KMS-11 (cell line): ENCODE measurements around the gene METAP1D.

ENCODE experiments used
- H2AFZ ChIP-seq: fragments of 200-600 bp; sonication (generic); 2 replicates; pipeline ENCODE4 v1.6.1; 2016; ENCODE audit warnings: antibody characterized with exemption, mixed run types, low read depth
- H3K27ac ChIP-seq: fragments of 200-600 bp; sonication (generic); 2 replicates; pipeline ENCODE4 v1.6.1; 2016; ENCODE audit warnings: mild to moderate bottlenecking, mixed run types
- H3K27me3 ChIP-seq: fragments of 200-600 bp; sonication (generic); 2 replicates; pipeline ENCODE4 v1.6.1; 2017; ENCODE audit warnings: mild to moderate bottlenecking, low read depth, mixed run types, moderate library complexity; ENCODE audit not compliant: insufficient read depth
- H3K36me3 ChIP-seq: fragments of 200-600 bp; sonication (generic); 2 replicates; pipeline ENCODE4 v1.6.1; 2017; ENCODE audit warnings: mild to moderate bottlenecking, mixed run types; ENCODE audit not compliant: insufficient read depth
- H3K4me1 ChIP-seq: fragments of 200-600 bp; sonication (generic); 2 replicates; pipeline ENCODE4 v1.6.1; 2016; ENCODE audit warnings: mild to moderate bottlenecking, low read depth, mixed run types; ENCODE audit not compliant: poor library complexity, severe bottlenecking
- H3K4me2 ChIP-seq: fragments of 200-600 bp; sonication (generic); 2 replicates; pipeline ENCODE4 v1.7.0; 2016; ENCODE audit warnings: mild to moderate bottlenecking, mixed run types
- H3K4me3 ChIP-seq: fragments of 200-600 bp; sonication (generic); IDR thresholded peaks from 2 replicates; pipeline ENCODE4 v1.6.1; 2017; ENCODE audit warnings: low read depth, low read length, mixed read lengths; ENCODE audit not compliant: insufficient read depth
- H3K79me2 ChIP-seq: fragments of 200-600 bp; sonication (generic); 2 replicates; pipeline ENCODE4 v1.6.1; 2016; ENCODE audit warnings: low read depth, mixed run types; ENCODE audit not compliant: insufficient read depth
- H3K9ac ChIP-seq: fragments of 200-600 bp; sonication (generic); 2 replicates; pipeline ENCODE4 v1.6.1; 2016; ENCODE audit warnings: mild to moderate bottlenecking, mixed run types
- H4K20me1 ChIP-seq: fragments of 200-600 bp; sonication (generic); 2 replicates; pipeline ENCODE4 v1.6.1; 2016; ENCODE audit warnings: mild to moderate bottlenecking, mixed run types; ENCODE audit not compliant: insufficient read depth
- CTCF ChIP-seq: fragments of 200-600 bp; sonication (generic); conservative IDR thresholded peaks from 2 replicates; pipeline ENCODE4 v1.6.1; 2017; ENCODE audit warnings: low read depth, mild to moderate bottlenecking, antibody characterized with exemption, low read length, moderate library complexity, mixed read lengths

Gene METAP1D

GRCh38 chr2:172072706-172073105 lies 73.0 kb downstream of the METAP1D start:
- Histone ChIP-seq H3K27me3 (no peaks in the 10 kb centered on the region), H4K20me1 (no peaks in the 10 kb centered on the region), H3K27ac (no peak overlapping the region)

GRCh38 chr2:172073518-172073917 lies 73.8 kb downstream of the METAP1D start:
- H3K27me3 ChIP-seq = no peaks in the 10 kb centered on the region

More at GRCh38 chr2:172072706-172073105, 73.0 kb downstream of the METAP1D start:
- Histone ChIP-seq H3K9ac (no peak overlapping the region), H3K4me2 (no peak overlapping the region), H3K36me3 (no peaks in the 10 kb centered on the region), H3K79me2 (no peaks in the 10 kb centered on the region), H3K4me3 (no peak overlapping the region), H3K4me1 (no peaks in the 10 kb centered on the region), H2AFZ (no peak overlapping the region)
- TF ChIP-seq CTCF = no peak

GRCh38 chr2:172074254-172074653 lies 74.5 kb downstream of the METAP1D start:
- H3K36me3 ChIP-seq = no peaks in the 10 kb centered on the region
- H3K4me1 ChIP-seq = no peaks in the 10 kb centered on the region
- no peaks in the 10 kb centered on the region for H4K20me1 ChIP-seq
- H3K27me3 ChIP-seq = no peaks in the 10 kb centered on the region
- no peak overlapping the region for H3K9ac ChIP-seq
- H2AFZ ChIP-seq = no peak overlapping the region
- no peak overlapping the region for H3K27ac ChIP-seq
- no peak overlapping the region for H3K4me3 ChIP-seq
- no peaks in the 10 kb centered on the region for H3K79me2 ChIP-seq
- TF ChIP-seq CTCF = no peak
- no peak overlapping the region for H3K4me2 ChIP-seq

More at GRCh38 chr2:172073518-172073917, 73.8 kb downstream of the METAP1D start:
- TF ChIP-seq CTCF = no peak
- Histone ChIP-seq H3K4me3 (no peak overlapping the region), H4K20me1 (no peaks in the 10 kb centered on the region), H3K9ac (no peak overlapping the region), H3K36me3 (no peaks in the 10 kb centered on the region), H3K79me2 (no peaks in the 10 kb centered on the region), H3K27ac (no peak overlapping the region), H3K4me1 (no peaks in the 10 kb centered on the region), H3K4me2 (no peak overlapping the region), H2AFZ (no peak overlapping the region)

GRCh38 chr2:172079416-172079815 lies 79.7 kb downstream of the METAP1D start:
- Histone ChIP-seq H3K79me2 (no peaks in the 10 kb centered on the region), H3K9ac (no peak overlapping the region), H3K4me2 (no peak overlapping the region), H2AFZ (no peak overlapping the region), H3K4me1 (peaks cover 4% of the 10 kb centered on the region), H3K27ac (no peak overlapping the region), H3K36me3 (no peaks in the 10 kb centered on the region), H3K4me3 (no peak overlapping the region), H3K27me3 (peaks cover 6% of the 10 kb centered on the region; the same call in 1 of the 2 replicates), H4K20me1 (no peaks in the 10 kb centered on the region)
- TF ChIP-seq CTCF = no peak
